LHCN-M2 (cell line): Measurements from ENCODE around the gene CSMD2. TPM values are rescaled to one million over a fixed set of nuclear protein-coding genes. Genes with fewer than 3 reads are reported as not detected.

ENCODE experiments used
- DNase-seq: peaks from one replicate; pipeline ENCODE4 v3.0.0-alpha.2; 2012; ENCODE audit warnings: low read depth
- total RNA-seq: library from RNA; depleted of rRNA; stranded (reverse); fragments of >200 nt; gene quantifications from 2 replicates; pipeline ENCODE4 v1.2.3, GENCODE V29; 2014

The CSMD2 gene
- total RNA-seq, 1 experiment from 2014 or later: not detected

DNA sequence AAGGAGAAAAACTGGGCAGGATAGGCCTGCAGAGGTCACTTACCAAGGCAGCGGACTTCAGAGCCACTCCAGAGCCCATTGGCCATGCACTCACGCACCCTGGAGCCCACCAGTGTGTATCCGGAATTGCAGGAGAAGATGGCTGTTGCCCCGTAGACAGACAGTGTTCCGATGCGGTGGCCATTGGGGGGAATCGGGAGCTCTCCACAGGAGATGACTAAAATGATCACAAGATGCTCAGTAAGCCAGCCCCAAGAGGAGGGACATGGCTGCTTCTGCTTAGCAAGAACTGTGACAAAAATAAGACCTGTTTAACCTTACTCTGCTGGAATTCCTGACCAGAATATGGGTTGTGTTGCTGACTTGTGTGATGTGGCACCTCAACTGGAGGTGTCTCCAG is 595.7 kb downstream of the CSMD2 start:
- no peak for DNase-seq

DNA sequence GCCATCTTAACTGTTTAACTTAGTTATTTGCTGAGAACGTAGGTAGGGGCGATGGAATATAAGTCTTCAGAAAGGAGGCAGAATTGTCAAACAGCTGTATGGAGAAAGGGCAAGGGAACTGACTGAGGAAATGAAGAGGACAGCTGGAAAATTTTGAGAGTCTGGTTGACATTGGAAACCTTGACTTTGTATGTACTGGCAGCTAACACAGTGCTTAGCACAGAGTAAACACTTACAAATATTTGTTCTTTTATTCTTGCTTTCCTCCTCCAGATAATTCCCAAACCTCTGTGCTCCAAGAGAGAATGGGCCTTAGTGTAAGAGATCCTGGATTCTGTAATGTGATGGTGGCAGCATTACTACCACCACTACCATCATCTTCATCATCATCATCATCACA is 601.3 kb downstream of the CSMD2 start:
- DNase-seq: no peak

DNA sequence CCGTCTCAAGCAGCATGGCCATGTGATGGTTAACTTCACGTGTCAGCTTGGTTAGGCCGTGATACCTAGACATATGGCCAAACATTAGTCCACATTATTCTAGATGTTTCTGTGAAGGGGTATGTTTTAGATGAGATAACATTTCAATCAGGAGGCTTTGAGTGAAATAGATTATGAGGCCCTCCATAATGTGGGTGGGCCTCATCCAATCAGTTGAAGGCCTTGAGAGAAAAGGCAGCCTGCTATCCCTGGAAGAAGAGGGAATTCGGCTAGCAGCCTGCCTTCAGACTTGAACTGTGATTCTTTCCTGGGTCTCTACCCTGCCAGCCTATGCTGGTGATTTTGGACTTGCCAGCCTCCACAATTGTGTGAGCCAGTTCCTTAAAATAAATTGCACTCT is 602.5 kb downstream of the CSMD2 start:
- no peak for DNase-seq

DNA sequence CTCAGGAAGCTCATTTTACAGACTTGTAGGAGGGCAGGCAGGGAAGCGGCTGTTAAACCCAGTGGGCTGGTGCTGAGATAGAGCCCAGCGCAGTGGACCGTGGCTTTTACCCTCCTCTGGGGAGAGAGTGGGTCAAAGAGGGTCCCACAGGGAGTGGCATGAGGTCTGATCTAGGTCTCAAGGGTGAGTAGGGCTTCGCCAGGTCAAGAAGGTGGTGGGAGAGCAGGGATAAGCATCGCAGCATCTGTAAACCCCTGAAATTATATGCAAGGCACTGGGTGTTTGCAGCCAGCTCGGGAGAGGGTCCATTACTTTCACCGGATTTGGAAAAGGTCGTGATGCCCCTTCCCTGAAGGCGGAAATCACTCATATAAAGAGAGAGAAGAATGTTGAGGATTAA is 603.5 kb downstream of the CSMD2 start:
- DNase-seq: no peak

DNA sequence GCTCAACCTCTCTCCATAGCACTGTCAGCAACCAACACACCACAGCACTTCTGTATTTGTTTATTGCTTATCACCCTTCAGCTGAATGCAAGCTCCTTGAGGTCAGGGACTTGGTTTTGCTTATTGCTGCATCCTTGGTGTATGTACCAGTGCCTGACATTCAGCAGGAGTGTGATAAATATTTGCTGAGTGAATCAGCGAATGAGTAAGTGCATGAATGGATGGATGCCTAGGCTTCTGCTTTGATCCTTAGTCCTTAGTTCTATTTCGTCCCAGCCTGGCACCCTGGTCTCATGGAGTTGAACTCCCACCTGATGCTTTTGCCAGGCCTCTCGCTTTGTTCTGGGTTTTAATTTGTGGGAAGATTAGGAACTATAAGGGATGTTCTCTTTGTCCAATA is 604.4 kb downstream of the CSMD2 start:
- DNase-seq: peak; percentile 6

DNA sequence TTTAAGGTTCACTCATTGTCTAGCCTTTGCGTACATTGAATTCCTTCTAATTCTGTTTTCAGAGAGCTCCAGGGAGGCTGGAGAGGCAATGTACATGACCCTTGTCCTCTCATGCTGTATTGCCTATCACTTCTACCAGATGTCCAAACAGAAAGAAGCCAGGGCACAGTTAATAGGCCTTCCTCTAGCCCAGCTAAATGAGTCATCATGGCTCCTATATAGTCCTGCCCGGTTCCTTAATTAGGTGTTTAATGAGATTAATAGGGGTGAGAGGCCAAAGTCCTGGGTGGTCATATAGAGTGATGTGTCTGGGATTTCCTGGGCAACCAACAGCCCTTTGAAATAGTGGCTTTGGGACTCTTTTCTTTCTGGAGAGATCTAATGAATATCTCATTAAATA is 616.3 kb downstream of the CSMD2 start:
- DNase-seq: no peak

DNA sequence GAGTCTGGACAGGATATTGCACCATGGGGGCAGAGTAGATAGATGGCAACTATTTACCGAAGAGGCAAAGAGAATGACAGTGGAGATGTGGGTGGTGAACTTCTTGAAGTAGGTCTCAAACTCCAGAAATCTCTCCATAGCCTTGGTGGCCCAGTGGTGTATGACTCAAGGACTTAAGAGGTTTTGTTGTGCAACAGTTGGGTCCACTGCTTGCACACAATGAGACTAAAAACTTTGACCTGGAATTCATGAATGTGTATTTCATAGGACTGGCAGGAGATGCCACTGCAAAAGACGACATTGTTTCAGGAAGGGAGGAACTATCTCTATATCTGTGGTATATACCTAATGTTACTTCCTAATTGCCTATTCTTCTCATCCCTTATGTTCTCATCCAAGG is 616.7 kb downstream of the CSMD2 start:
- no peak for DNase-seq

DNA sequence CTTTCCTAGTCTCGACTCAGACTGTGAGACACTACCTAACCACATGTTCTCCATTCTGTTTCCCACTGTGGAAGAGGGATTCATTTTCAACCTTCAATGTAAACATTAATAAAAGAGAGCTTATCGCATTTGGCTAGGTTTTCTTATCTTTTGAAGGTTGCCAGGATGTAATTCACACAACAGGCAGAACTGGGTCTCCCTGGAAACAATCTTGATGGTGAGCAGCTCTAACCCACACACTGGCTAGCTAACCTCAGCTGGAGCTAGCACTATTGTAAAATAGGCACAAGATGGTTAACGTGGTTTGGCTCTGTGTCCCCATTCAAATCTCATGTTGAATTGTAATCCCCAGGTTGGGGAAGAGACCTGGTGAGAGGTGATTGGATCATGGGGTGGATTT is 617.5 kb downstream of the CSMD2 start:
- DNase-seq: no peak

- DNase-seq: no peak
These were observed 623.1 kb downstream of the CSMD2 start for GRCh38 chr1:33541966-33542365.

GRCh38 chr1:33537885-33538284 is 627.1 kb downstream of the CSMD2 start:
- DNase-seq: no peak

- no peak for DNase-seq
These were observed 629.7 kb downstream of the CSMD2 start for GRCh38 chr1:33535334-33535733.

DNA sequence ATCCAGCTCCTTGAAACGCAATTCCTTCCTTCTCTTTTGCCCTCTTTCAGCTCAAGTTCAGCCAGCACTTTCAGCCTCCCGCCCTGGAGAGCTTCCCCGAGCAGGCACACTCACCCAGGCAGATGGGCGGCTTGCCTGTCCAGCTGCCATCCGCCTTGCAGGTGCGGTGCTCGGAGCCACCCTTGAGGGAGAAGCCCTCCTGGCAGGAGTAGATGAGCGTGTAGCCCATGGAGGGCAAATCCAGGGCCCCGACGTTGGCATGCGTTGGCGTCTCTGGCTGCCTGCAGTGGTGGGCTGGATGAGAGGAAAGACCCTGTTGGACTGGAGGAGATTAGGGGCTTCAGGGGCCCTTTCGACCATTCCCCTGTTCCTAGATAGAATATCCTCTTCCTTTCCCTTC is 632.1 kb downstream of the CSMD2 start:
- no peak for DNase-seq

GRCh38 chr1:33532250-33532649 is 632.8 kb downstream of the CSMD2 start:
- DNase-seq: no peak

- no peak for DNase-seq
These were observed 635.1 kb downstream of the CSMD2 start for GRCh38 chr1:33529957-33530356.

DNA sequence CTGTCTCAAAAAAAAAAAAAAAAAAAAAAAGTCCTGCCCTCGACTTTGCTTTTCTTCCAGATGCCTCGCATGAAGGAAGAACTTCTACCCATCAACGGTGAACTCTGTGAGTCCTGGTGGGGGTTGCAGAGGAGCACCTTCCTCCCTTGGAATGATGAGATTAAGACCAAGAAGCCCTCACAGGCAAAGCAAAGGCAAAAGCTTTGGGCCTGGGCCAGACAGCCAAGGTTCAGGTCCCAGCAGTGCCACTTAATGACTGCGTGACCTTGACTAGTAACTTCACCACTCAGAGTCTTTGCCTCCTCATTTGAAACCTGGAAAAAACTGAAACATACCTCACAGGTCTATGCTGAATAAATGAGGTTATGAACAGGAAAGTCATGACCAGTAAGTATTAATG is 637.1 kb downstream of the CSMD2 start:
- DNase-seq: no peak

DNA sequence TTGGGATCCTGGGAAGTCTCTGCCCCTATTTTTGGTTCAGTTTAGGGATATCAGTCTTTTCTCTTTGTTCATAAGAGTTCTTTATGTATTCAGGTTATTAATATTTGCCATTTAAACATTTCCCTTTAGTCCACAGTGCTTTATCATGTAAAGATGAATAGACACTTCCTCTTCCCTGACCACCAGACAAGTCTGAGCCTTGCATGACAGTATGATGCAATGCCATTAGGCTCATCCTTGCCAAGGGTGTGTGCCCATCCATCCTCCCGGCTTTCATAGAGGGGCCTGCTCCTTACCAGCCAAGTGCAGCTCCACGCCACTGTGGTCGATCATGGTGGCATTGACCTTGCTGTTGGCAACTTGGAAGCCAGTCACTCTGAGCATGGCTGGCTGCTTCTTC is 640.4 kb downstream of the CSMD2 start:
- no peak for DNase-seq

- DNase-seq: no peak
These were observed 645.7 kb downstream of the CSMD2 start for GRCh38 chr1:33519240-33519884.

GRCh38 chr1:33517596-33518250 is 647.3 kb downstream of the CSMD2 start:
- DNase-seq: peak; percentile 26

GRCh38 chr1:33516891-33517567 is 648.0 kb downstream of the CSMD2 start:
- DNase-seq: no peak

GRCh38 chr1:33516428-33516827 is 648.6 kb downstream of the CSMD2 start:
- DNase-seq: no peak

GRCh38 chr1:33515607-33516006 is 649.4 kb downstream of the CSMD2 start:
- DNase-seq: no peak

DNA sequence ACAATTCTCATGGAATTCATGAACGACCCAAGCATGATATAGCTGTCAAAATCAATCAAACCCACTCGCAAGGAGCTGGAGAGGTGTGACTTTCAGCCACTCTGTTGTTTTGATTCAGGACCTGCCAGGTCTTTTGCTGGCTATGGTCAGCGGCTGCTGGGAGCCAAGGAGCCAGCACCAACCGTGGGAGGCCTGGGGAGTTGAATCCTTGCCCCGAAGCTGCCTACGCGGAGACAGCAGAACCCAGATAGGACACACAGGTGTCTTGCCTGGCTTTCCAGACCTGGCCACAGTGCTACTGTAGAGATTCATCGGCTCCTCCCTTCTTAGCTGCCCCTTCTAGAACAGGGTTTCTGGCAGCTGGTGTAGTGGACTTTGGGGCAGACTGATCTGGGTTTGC is 649.9 kb downstream of the CSMD2 start:
- DNase-seq: no peak
